ENCODE data around the gene ST3GAL5.

ST3GAL5 gene

GRCh38 chr2:85787981-85788340 lies 100.8 kb downstream of the ST3GAL5 start:
- DNase-seq: no peak

GRCh38 chr2:85787282-85787980 lies 101.4 kb downstream of the ST3GAL5 start:
- no peak for DNase-seq
